Fibroblast of upper back skin (primary cell): Measurements from ENCODE around the gene GYPE.
"Not testable (repeated sequence)": the region's sequence is repeated elsewhere in the genome, so short reads cannot be mapped to it uniquely, and the experiment has no call there.

Experiments
- DNase-seq: peaks from one replicate; pipeline ENCODE4 v3.0.0-alpha.2; 2013

The GYPE gene

GRCh38 chr4:143869925-143870324, 35.4 kb downstream of the GYPE start:
- not testable (repeated sequence) for DNase-seq

GRCh38 chr4:143862716-143863115, 42.6 kb downstream of the GYPE start:
- DNase-seq, result not testable (repeated sequence)

GRCh38 chr4:143858456-143858855, 46.9 kb downstream of the GYPE start:
- no peak for DNase-seq

- DNase-seq, result not testable (repeated sequence)
These were observed 47.7 kb downstream of the GYPE start for GRCh38 chr4:143857391-143858336.

- not testable (repeated sequence) for DNase-seq
These were observed 49.3 kb downstream of the GYPE start for GRCh38 chr4:143856017-143856557.

- DNase-seq, result not testable (repeated sequence)
These were observed 50.7 kb downstream of the GYPE start for GRCh38 chr4:143854645-143855044.

GRCh38 chr4:143849296-143849695, 56.1 kb downstream of the GYPE start:
- not testable (repeated sequence) for DNase-seq

GRCh38 chr4:143843506-143843832, 61.9 kb downstream of the GYPE start:
- not testable (repeated sequence) for DNase-seq

- peak; percentile 6 for DNase-seq
These were observed 62.5 kb downstream of the GYPE start for GRCh38 chr4:143842624-143843505.

- DNase-seq, result not testable (repeated sequence)
These were observed 65.9 kb downstream of the GYPE start for GRCh38 chr4:143839413-143839812.

GRCh38 chr4:143834196-143834595, 71.2 kb downstream of the GYPE start:
- not testable (repeated sequence) for DNase-seq

GRCh38 chr4:143833676-143834075, 71.7 kb downstream of the GYPE start:
- DNase-seq, result not testable (repeated sequence)

- not testable (repeated sequence) for DNase-seq
These were observed 74.8 kb downstream of the GYPE start for GRCh38 chr4:143830576-143830975.

- DNase-seq, result not testable (repeated sequence)
These were observed 76.1 kb downstream of the GYPE start for GRCh38 chr4:143829239-143829620.
